H1 (cell line): Measurements from ENCODE around the gene CAMKK1. TPM values are rescaled to one million over a fixed set of nuclear protein-coding genes. Genes with fewer than 3 reads are reported as not detected.

Experiments used
- CTCF ChIA-PET: fragments of 300-600 bp; sonication (Branson Sonifier 250); formaldehyde crosslinking; loops from one replicate; lab custom pipeline; 2021; ENCODE audit not compliant: partially characterized antibody; lab: Charles Lee
- POLR2A ChIA-PET: fragments of 300-600 bp; sonication (Branson Sonifier 250); formaldehyde crosslinking; loops from one replicate; lab custom pipeline; 2021; ENCODE audit warnings: inconsistent platforms; ENCODE audit not compliant: partially characterized antibody; lab: Charles Lee
- DNase-seq, 2 experiments: peaks; one replicate each; pipeline versions ENCODE4 v3.0.0 to v3.0.0-alpha.2; 2010 to 2022; ENCODE audit warnings: low spot score in 2 of 2, low read depth in 1 of 2, mixed read lengths in 1 of 2
- FAIRE-seq: peaks from 2 replicates; lab custom pipeline; 2011; peaks lifted over from hg19 to GRCh38; lab: Jason Lieb, UNC
- H2AFZ ChIP-seq: 2 replicates; pipeline ENCODE4 v1.8.1; 2012; ENCODE audit warnings: low read length, inconsistent platforms
- H2AK5ac ChIP-seq: 2 replicates; pipeline ENCODE4 v1.6.1; 2013; ENCODE audit warnings: low read depth, low read length
- H2BK120ac ChIP-seq: replicated peaks from 2 replicates; pipeline ENCODE3; 2013; ENCODE audit warnings: low read depth, low read length, inconsistent platforms
- H2BK12ac ChIP-seq: 2 replicates; pipeline ENCODE4 v1.6.1; 2013; ENCODE audit warnings: low read depth, low read length
- H2BK15ac ChIP-seq: 2 replicates; pipeline ENCODE4 v1.6.1; 2013; ENCODE audit warnings: low read length
- H2BK20ac ChIP-seq: 2 replicates; pipeline ENCODE4 v1.6.1; 2013; ENCODE audit warnings: low read length
- H2BK5ac ChIP-seq: 2 replicates; pipeline ENCODE4 v1.6.1; 2013; ENCODE audit warnings: low read depth, low read length
- H3K14ac ChIP-seq: 2 replicates; pipeline ENCODE4 v1.6.1; 2013; ENCODE audit warnings: inconsistent platforms; ENCODE audit not compliant: insufficient read length
- H3K18ac ChIP-seq: 2 replicates; pipeline ENCODE4 v1.6.1; 2013; ENCODE audit warnings: low read length; ENCODE audit errors: extremely low read depth
- H3K23ac ChIP-seq: 2 replicates; pipeline ENCODE4 v1.6.1; 2013; ENCODE audit warnings: inconsistent platforms; ENCODE audit not compliant: insufficient read length
- H3K23me2 ChIP-seq: 2 replicates; pipeline ENCODE4 v1.6.1; 2013; ENCODE audit warnings: low read depth, low read length
- H3K27ac ChIP-seq: 2 replicates; pipeline ENCODE4 v1.6.1; 2011; ENCODE audit warnings: low read depth, low read length, inconsistent platforms
- H3K27me3 ChIP-seq, 4 experiments: replicated peaks in 1 of 4; 1 replicate in 1 of 4; 2 replicates in 3 of 4; pipeline versions ENCODE4 v1.6.1 to v1.8.1; 2011 to 2013; ENCODE audit warnings: low read length in 3 of 4, mild to moderate bottlenecking in 3 of 4, inconsistent platforms in 2 of 4, mixed read lengths in 2 of 4, moderate library complexity in 1 of 4; ENCODE audit not compliant: control insufficient read depth in 3 of 4, insufficient read depth in 3 of 4; ENCODE audit errors: extremely low read depth in 1 of 4
- H3K36me3 ChIP-seq, 4 experiments: 2 replicates each; pipeline versions ENCODE4 v1.6.1 to v1.8.1; 2011 to 2013; ENCODE audit warnings: mild to moderate bottlenecking in 4 of 4, low read length in 3 of 4, moderate library complexity in 2 of 4, control low read depth in 1 of 4, inconsistent platforms in 1 of 4; ENCODE audit not compliant: insufficient read depth in 4 of 4, control insufficient read depth in 2 of 4
- H3K4ac ChIP-seq: replicated peaks from 2 replicates; pipeline ENCODE3; 2013; ENCODE audit warnings: low read length, low read depth, mixed read lengths, inconsistent platforms; ENCODE audit not compliant: insufficient read length
- H3K4me1 ChIP-seq, 4 experiments: replicated peaks in 1 of 4; 1 replicate in 1 of 4; 2 replicates in 3 of 4; pipeline versions ENCODE4 v1.6.1 to v1.8.1; 2011 to 2013; ENCODE audit warnings: low read length in 3 of 4, inconsistent platforms in 2 of 4, mixed read lengths in 1 of 4; ENCODE audit not compliant: insufficient read depth in 4 of 4, control insufficient read depth in 3 of 4
- H3K4me2 ChIP-seq, 2 experiments: 2 replicates each; pipeline versions ENCODE4 v1.6.1 to v1.8.1; 2011 to 2013; ENCODE audit warnings: low read depth in 2 of 2, low read length in 2 of 2, control low read depth in 1 of 2, inconsistent platforms in 1 of 2, mild to moderate bottlenecking in 1 of 2; ENCODE audit not compliant: insufficient read depth in 1 of 2
- H3K4me3 ChIP-seq, 4 experiments: fragments of 200-600, 300-600 bp in 1 of 4; sonication (generic), shearing (Covaris generic), sonication (Bioruptor Twin) in 1 of 4; 2 replicates each; pipeline versions ENCODE4 v1.5.1 to v1.8.1; 2011 to 2016; ENCODE audit warnings: low read length in 4 of 4, low read depth in 3 of 4, control low read depth in 2 of 4, inconsistent platforms in 2 of 4, mild to moderate bottlenecking in 2 of 4, mixed read lengths in 1 of 4, moderate library complexity in 1 of 4; ENCODE audit not compliant: insufficient read depth in 2 of 4; ENCODE audit errors: extremely low read depth in 1 of 4
- H3K56ac ChIP-seq: replicated peaks from 2 replicates; pipeline ENCODE3; 2013; ENCODE audit warnings: low read depth, mild to moderate bottlenecking, mixed read lengths, low read length, inconsistent platforms; ENCODE audit not compliant: insufficient read length
- H3K79me1 ChIP-seq: 2 replicates; pipeline ENCODE4 v1.6.1; 2013; ENCODE audit warnings: low read depth, low read length, control low read depth
- H3K79me2 ChIP-seq, 2 experiments: 2 replicates each; pipeline versions ENCODE4 v1.6.1 to v1.8.1; 2012 to 2013; ENCODE audit warnings: low read length in 2 of 2, mild to moderate bottlenecking in 2 of 2, inconsistent platforms in 1 of 2; ENCODE audit not compliant: insufficient read depth in 2 of 2, control insufficient read depth in 1 of 2
- H3K9ac ChIP-seq, 4 experiments: replicated peaks in 1 of 4; 1 replicate in 1 of 4; 2 replicates in 3 of 4; pipeline versions ENCODE4 v1.6.1 to v1.8.1; 2011 to 2013; ENCODE audit warnings: low read depth in 3 of 4, low read length in 3 of 4, control low read depth in 2 of 4, mild to moderate bottlenecking in 2 of 4, moderate library complexity in 2 of 4, inconsistent platforms in 1 of 4; ENCODE audit errors: extremely low read depth in 1 of 4
- H3K9me3 ChIP-seq, 2 experiments: 2 replicates each; pipeline versions ENCODE4 v1.6.1 to v1.8.1; 2012 to 2013; ENCODE audit warnings: mild to moderate bottlenecking in 2 of 2, moderate library complexity in 2 of 2, control low read depth in 1 of 2, inconsistent platforms in 1 of 2, low read depth in 1 of 2, low read length in 1 of 2, mixed read lengths in 1 of 2; ENCODE audit not compliant: insufficient read depth in 2 of 2
- H4K20me1 ChIP-seq, 2 experiments: replicated peaks in 1 of 2; 2 replicates each; pipeline versions ENCODE3 to v1.8.1; 2011 to 2013; ENCODE audit warnings: inconsistent platforms in 2 of 2, low read length in 2 of 2, mild to moderate bottlenecking in 1 of 2; ENCODE audit not compliant: insufficient read depth in 2 of 2, control insufficient read depth in 1 of 2
- H4K5ac ChIP-seq: 2 replicates; pipeline ENCODE4 v1.6.1; 2013; ENCODE audit warnings: low read length, low read depth, mixed read lengths, inconsistent platforms; ENCODE audit not compliant: insufficient read length
- H4K8ac ChIP-seq: 2 replicates; pipeline ENCODE4 v1.8.0; 2013; ENCODE audit warnings: mild to moderate bottlenecking, moderate library complexity, low read length, inconsistent platforms; ENCODE audit not compliant: insufficient read depth; ENCODE audit errors: extremely low read depth
- H4K91ac ChIP-seq: replicated peaks from 2 replicates; pipeline ENCODE3; 2013; ENCODE audit warnings: low read length, mixed read lengths, inconsistent platforms; ENCODE audit not compliant: insufficient read length
- JUN ChIP-seq: IDR thresholded peaks from 2 replicates; pipeline ENCODE4 v1.6.1; 2011; ENCODE audit warnings: low read depth, mild to moderate bottlenecking, improper control_type of control experiment, low read length
- RBBP5 ChIP-seq: IDR thresholded peaks from 2 replicates; pipeline ENCODE4 v1.7.1; 2012; ENCODE audit warnings: low read depth, mild to moderate bottlenecking, inconsistent platforms, low read length, moderate library complexity, borderline replicate concordance
- WGBS, 2 experiments: shearing (Covaris generic) in 1 of 2; methylation state at CpG; one replicate each; pipeline versions ENCODE4 v1.1.6 to v1.1.7; 2013 to 2015; ENCODE audit warnings: low lambda C conversion rate in 2 of 2, mixed read lengths in 2 of 2, inconsistent platforms in 1 of 2, low coverage in 1 of 2, missing lambda C conversion rate in 1 of 2; ENCODE audit not compliant: insufficient replicate concordance in 2 of 2, insufficient coverage in 1 of 2, insufficient read length in 1 of 2; ENCODE audit errors: extremely low coverage in 1 of 2, missing lambda C conversion rate in 1 of 2; 5-methylcytosine and 5-hydroxymethylcytosine counted together
- polyA plus RNA-seq, 7 experiments: library from polyadenylated mRNA; depleted of rRNA in 3 of 7; stranded (reverse) in 5 of 7; unstranded in 2 of 7; fragments of >200 nt in 5 of 7; fragments of 200-250 nt in 2 of 7; gene quantifications; 1 replicate in 5 of 7; 2 replicates in 1 of 7; 4 replicates in 1 of 7; pipeline versions ENCODE4 v1.2.1 to v1.2.3, GENCODE V29; 2011 to 2013; ENCODE audit warnings: missing spikeins in 2 of 7, mixed read lengths in 2 of 7
- total RNA-seq: library from RNA; stranded (reverse); fragmentation: NEBNext Ultra II Directional; extraction: Animal tissue kit (Norgen Biotek cat#: 25700); gene quantifications from 2 replicates; pipeline ENCODE4 v1.2.1, GENCODE V29; 2021

CAMKK1 gene
- total and polyA plus RNA-seq, 2 of the 8 experiments (the other 6 are each of a cell fraction or from before 2014, with no cell fraction given): 7.1 to 7.6 TPM

GRCh38 chr17:3893720-3894116 is 865 bp upstream of the CAMKK1 start:
- H3K79me2 ChIP-seq: no peaks in the 10 kb centered on the region; a peak in 1 of 4 replicates
- peaks cover 3 to 8% of the 10 kb centered on the region in 2 experiments for H4K20me1 ChIP-seq
- H3K4me3 ChIP-seq: peak overlapping the region; percentile 51 to 79 (median 54); a peak in 7 of 8 replicates
- FAIRE-seq (no peak), DNase-seq (no peak)
- no peak overlapping the region for H2AK5ac ChIP-seq
- H4K91ac ChIP-seq: peak overlapping the region; percentile 1
- peak overlapping the region; percentile 63 to 77 for H3K4me2 ChIP-seq
- no peak overlapping the region for H3K27ac ChIP-seq
- no peaks in the 10 kb centered on the region for H3K9me3 ChIP-seq
- H4K5ac ChIP-seq: peak overlapping the region; percentile 59
- no peak overlapping the region for H3K14ac ChIP-seq
- POLR2A ChIA-PET: interaction anchor here (0.8 to 3.5 kb wide), 5 partner anchors 9 to 28 kb away, joined by 3 to 22 read pairs (median 4); no protein-coding TSS in a partner anchor
- H3K27me3 ChIP-seq: peaks cover 0 to 6% (median 1%) of the 10 kb centered on the region in 4 experiments; a peak in 3 of 7 replicates
- H2BK12ac ChIP-seq: peak overlapping the region; percentile 94; the same call in 1 of the 2 replicates
- H3K23me2 ChIP-seq: peaks cover 15% of the 10 kb centered on the region; the same call in 1 of the 2 replicates
- H2BK15ac ChIP-seq: peak overlapping the region; percentile 100
- CTCF ChIA-PET: interaction anchor here (0.5 to 3.8 kb wide), 9 partner anchors 9 to 113 kb away, joined by 3 to 17 read pairs (median 4); no protein-coding TSS in a partner anchor
- H2BK20ac ChIP-seq: peak overlapping the region; percentile 48; the same call in 1 of the 2 replicates
- peak overlapping the region; percentile 97 for H2BK5ac ChIP-seq
- H3K36me3 ChIP-seq: no peaks in the 10 kb centered on the region
- no peak overlapping the region for H3K23ac ChIP-seq
- H3K4ac ChIP-seq: peak overlapping the region; percentile 61
- H2AFZ ChIP-seq: 0 out of 2 replicates have a peak overlapping the region, but pooled peaks have one; percentile 43
- no peak overlapping the region for H3K56ac ChIP-seq
- peak overlapping the region; percentile 80; the same call in 1 of the 2 replicates for H4K8ac ChIP-seq
- H3K79me1 ChIP-seq: peaks cover 4% of the 10 kb centered on the region; the same call in 1 of the 2 replicates
- peak overlapping the region; percentile 1 for H2BK120ac ChIP-seq
- H3K9ac ChIP-seq: peak overlapping the region in 1 of 4 experiments; percentile 15; a peak in 1 of 7 replicates
- WGBS, 2 experiments: 78% methylated on average over 7 of the region's 7 CpGs; no CpG with 5 or more reads in 1 of the 2 experiments
- TF ChIP-seq JUN: no peak
- TF ChIP-seq RBBP5: 0 out of 2 replicates have a peak, but pooled peaks have one; percentile 2
- TF ChIP-seq, all 59 proteins: peak for 1
- Histone ChIP-seq H3K4me1 (peaks cover 6 to 26% (median 20%) of the 10 kb centered on the region in 4 experiments), H3K18ac (peak overlapping the region; percentile 91)
